HUDEP-2 (cell line): Measurements from ENCODE around the gene ARSI.

Experiments used
- DNase-seq, 76 experiments: peaks; one replicate each; lab custom pipeline; 2025; ENCODE audit not compliant: unreplicated experiment in 76 of 76; lab: John Stamatoyannopoulos, UW

Gene ARSI

GRCh38 chr5:150295741-150296486 is 6.8 kb downstream of the ARSI start:
- DNase-seq = no peak

- no peak for DNase-seq
Measured at GRCh38 chr5:150295172-150295634, 7.5 kb downstream of the ARSI start.

GRCh38 chr5:150294551-150295071 is 8.1 kb downstream of the ARSI start:
- no peak for DNase-seq

- peak in 4 of 76 experiments; percentile 6 to 9 (median 7) for DNase-seq
Measured at GRCh38 chr5:150293091-150293941, 9.4 kb downstream of the ARSI start.

GRCh38 chr5:150291388-150292385 is 11.0 kb downstream of the ARSI start:
- no peak for DNase-seq

- no peak for DNase-seq
Measured at GRCh38 chr5:150289551-150290390, 12.9 kb downstream of the ARSI start, which contains the start of gene CAMK2A. CAMK2A (minus strand) TSS chr5:150289773; CDS start chr5:150289625, 148 bp downstream.

GRCh38 chr5:150288791-150289190 is 13.9 kb downstream of the ARSI start:
- DNase-seq = no peak

GRCh38 chr5:150288361-150288760 is 14.3 kb downstream of the ARSI start:
- no peak for DNase-seq

GRCh38 chr5:150286820-150287219 is 15.9 kb downstream of the ARSI start:
- DNase-seq = peak in 10 of 76 experiments; percentile 1 to 53 (median 9)

GRCh38 chr5:150285114-150285513 is 17.6 kb downstream of the ARSI start:
- no peak for DNase-seq

GRCh38 chr5:150284311-150284710 is 18.4 kb downstream of the ARSI start:
- peak in 7 of 76 experiments; percentile 7 to 41 (median 13) for DNase-seq

- DNase-seq = no peak
Measured at GRCh38 chr5:150283904-150284303, 18.8 kb downstream of the ARSI start.

- DNase-seq = no peak
Measured at GRCh38 chr5:150281987-150282386, 20.7 kb downstream of the ARSI start.

- no peak for DNase-seq
Measured at GRCh38 chr5:150279330-150280020, 23.2 kb downstream of the ARSI start.

- no peak for DNase-seq
Measured at GRCh38 chr5:150278916-150279315, 23.8 kb downstream of the ARSI start.

GRCh38 chr5:150278046-150278730 is 24.5 kb downstream of the ARSI start:
- no peak for DNase-seq

GRCh38 chr5:150277043-150277442 is 25.7 kb downstream of the ARSI start:
- no peak for DNase-seq

- no peak for DNase-seq
Measured at GRCh38 chr5:150274811-150275210, 27.9 kb downstream of the ARSI start.
